HG03469 (cell line): ENCODE data around the gene BPIFB3.

ENCODE experiments used
- ATAC-seq: cut with Tn5 transposase; IDR thresholded peaks from one replicate; pipeline ENCODE4 v1.9.1; 2021; ENCODE audit warnings: mild to moderate bottlenecking, moderate library complexity, moderate number of reproducible peaks; ENCODE audit not compliant: unreplicated experiment

BPIFB3 gene

GRCh38 chr20:33015700-33016580 lies 37.8 kb upstream of the BPIFB3 start:
- no peak for ATAC-seq

GRCh38 chr20:33016581-33017109 lies 37.1 kb upstream of the BPIFB3 start:
- ATAC-seq = no peak

- no peak for ATAC-seq
Observed at GRCh38 chr20:33017542-33017941, 36.2 kb upstream of the BPIFB3 start.

GRCh38 chr20:33018169-33018931 lies 35.4 kb upstream of the BPIFB3 start:
- no peak for ATAC-seq

- no peak for ATAC-seq
Observed at GRCh38 chr20:33019465-33020277, 34.0 kb upstream of the BPIFB3 start.

GRCh38 chr20:33020278-33021161 lies 33.2 kb upstream of the BPIFB3 start:
- ATAC-seq = no peak

GRCh38 chr20:33021879-33022278 lies 31.8 kb upstream of the BPIFB3 start:
- no peak for ATAC-seq

- no peak for ATAC-seq
Observed at GRCh38 chr20:33022289-33022688, 31.4 kb upstream of the BPIFB3 start.

- no peak for ATAC-seq
Observed at GRCh38 chr20:33022694-33023438, 30.8 kb upstream of the BPIFB3 start.

- ATAC-seq = no peak
Observed at GRCh38 chr20:33023439-33024242, 30.1 kb upstream of the BPIFB3 start.

GRCh38 chr20:33024243-33024560 lies 29.5 kb upstream of the BPIFB3 start:
- no peak for ATAC-seq

- ATAC-seq = no peak
Observed at GRCh38 chr20:33024609-33025317, 28.9 kb upstream of the BPIFB3 start.

GRCh38 chr20:33025318-33025876 lies 28.3 kb upstream of the BPIFB3 start:
- ATAC-seq = no peak

GRCh38 chr20:33026072-33026778 lies 27.5 kb upstream of the BPIFB3 start:
- no peak for ATAC-seq

GRCh38 chr20:33026779-33027759 lies 26.6 kb upstream of the BPIFB3 start:
- ATAC-seq = no peak
